WTC11 (cell line): Measurements from ENCODE around the gene BNC2. TPM values are rescaled to one million over a fixed set of nuclear protein-coding genes. Genes with fewer than 3 reads are reported as not detected.

Experiments used
- ATAC-seq: fragments of 200-7000 bp; cut with Tn5 transposase; 2 replicates; pipeline ENCODE4 v1.10.0; 2021; ENCODE audit warnings: mild to moderate bottlenecking, moderate library complexity
- CTCF ChIA-PET: fragments of 300-600 bp; sonication (Branson Sonifier 250); formaldehyde crosslinking; loops from one replicate; lab custom pipeline; 2021; ENCODE audit warnings: antibody characterized with exemption; lab: Charles Lee
- POLR2A ChIA-PET: fragments of 350-600 bp; sonication (Branson Sonifier 250); formaldehyde crosslinking; loops from one replicate; lab custom pipeline; 2021; ENCODE audit warnings: antibody characterized with exemption; lab: Charles Lee
- DNase-seq: peaks from one replicate; pipeline ENCODE4 v3.0.0; 2021; ENCODE audit warnings: low spot score
- H3K27ac Mint-ChIP-seq: 2 replicates; pipeline ENCODE4 v1.8.0; 2021; ENCODE audit warnings: mixed read lengths
- H3K27me3 Mint-ChIP-seq: 2 replicates; pipeline ENCODE4 v1.8.0; 2021; ENCODE audit warnings: low read depth, mild to moderate bottlenecking, moderate library complexity, mixed read lengths
- H3K36me3 Mint-ChIP-seq: 2 replicates; pipeline ENCODE4 v1.8.0; 2021; ENCODE audit warnings: mixed read lengths
- H3K4me1 Mint-ChIP-seq: 2 replicates; pipeline ENCODE4 v1.8.0; 2022; ENCODE audit warnings: mixed read lengths
- H3K4me3 Mint-ChIP-seq: 2 replicates; pipeline ENCODE4 v1.8.0; 2021; ENCODE audit warnings: mild to moderate bottlenecking, moderate library complexity, mixed read lengths
- H3K9me3 Mint-ChIP-seq: 2 replicates; pipeline ENCODE4 v1.8.0; 2021; ENCODE audit warnings: mixed read lengths
- ATF6 ChIP-seq: sonication (generic); formaldehyde crosslinking; IDR thresholded peaks from 2 replicates; pipeline ENCODE4 v1.8.1; 2023; ENCODE audit warnings: mild to moderate bottlenecking, missing genetic modification reagents
- CDX4 ChIP-seq: fragments of 250-450 bp; sonication (Bioruptor Pico); IDR thresholded peaks from 2 replicates; pipeline ENCODE4 v1.9.0; 2021; ENCODE audit warnings: moderate library complexity, mild to moderate bottlenecking, inconsistent platforms, borderline replicate concordance
- E2F5 ChIP-seq: sonication (generic); formaldehyde crosslinking; IDR thresholded peaks from 2 replicates; pipeline ENCODE4 v1.8.1; 2022; ENCODE audit warnings: mild to moderate bottlenecking, moderate library complexity, missing genetic modification reagents
- EMX1 ChIP-seq: fragments of 250-450 bp; sonication (Bioruptor Pico); IDR thresholded peaks from 2 replicates; pipeline ENCODE4 v1.8.0; 2021; ENCODE audit warnings: mild to moderate bottlenecking
- ERG ChIP-seq: fragments of 250-450 bp; sonication (Bioruptor Pico); IDR thresholded peaks from 2 replicates; pipeline ENCODE4 v1.8.0; 2021; ENCODE audit warnings: mild to moderate bottlenecking
- ESRRA ChIP-seq: sonication (generic); formaldehyde crosslinking; IDR thresholded peaks from 2 replicates; pipeline ENCODE4 v1.8.1; 2022; ENCODE audit warnings: mild to moderate bottlenecking, missing genetic modification reagents, borderline replicate concordance
- FOXK1 ChIP-seq: sonication (generic); formaldehyde crosslinking; IDR thresholded peaks from 2 replicates; pipeline ENCODE4 v1.8.0; 2022; ENCODE audit warnings: mild to moderate bottlenecking, moderate library complexity, missing genetic modification reagents
- NFATC4 ChIP-seq: fragments of 250-450 bp; sonication (Bioruptor Pico); IDR thresholded peaks from 2 replicates; pipeline ENCODE4 v1.9.0; 2021; ENCODE audit warnings: mild to moderate bottlenecking
- NFE2L1 ChIP-seq: sonication (generic); formaldehyde crosslinking; IDR thresholded peaks from 2 replicates; pipeline ENCODE4 v1.8.1; 2023; ENCODE audit warnings: missing genetic modification reagents
- NFYB ChIP-seq: sonication (generic); formaldehyde crosslinking; conservative IDR thresholded peaks from 2 replicates; pipeline ENCODE4 v1.8.0; 2022; ENCODE audit warnings: low read depth, missing genetic modification reagents
- NR1H2 ChIP-seq: sonication (generic); formaldehyde crosslinking; IDR thresholded peaks from 2 replicates; pipeline ENCODE4 v1.9.0; 2021; ENCODE audit warnings: mild to moderate bottlenecking, moderate library complexity, missing genetic modification reagents
- NR3C1 ChIP-seq: sonication (generic); formaldehyde crosslinking; conservative IDR thresholded peaks from 2 replicates; pipeline ENCODE4 v1.8.1; 2023; ENCODE audit warnings: low read depth, mild to moderate bottlenecking, missing genetic modification reagents
- RELA ChIP-seq: sonication (generic); formaldehyde crosslinking; IDR thresholded peaks from 2 replicates; pipeline ENCODE4 v1.8.1; 2022; ENCODE audit warnings: missing genetic modification reagents, mild to moderate bottlenecking, borderline replicate concordance
- SMAD3 ChIP-seq: sonication (generic); formaldehyde crosslinking; IDR thresholded peaks from 2 replicates; pipeline ENCODE4 v1.8.0; 2022; ENCODE audit warnings: missing genetic modification reagents, mild to moderate bottlenecking, borderline replicate concordance
- SOX15 ChIP-seq: fragments of 250-450 bp; sonication (Bioruptor Pico); IDR thresholded peaks from 2 replicates; pipeline ENCODE4 v1.9.0; 2021; ENCODE audit warnings: mild to moderate bottlenecking
- SP1 ChIP-seq: sonication (generic); formaldehyde crosslinking; conservative IDR thresholded peaks from 2 replicates; pipeline ENCODE4 v1.8.1; 2022; ENCODE audit warnings: missing genetic modification reagents
- USF1 ChIP-seq: sonication (generic); formaldehyde crosslinking; IDR thresholded peaks from 2 replicates; pipeline ENCODE4 v1.8.0; 2022; ENCODE audit warnings: mild to moderate bottlenecking, missing genetic modification reagents
- USF2 ChIP-seq: sonication (generic); formaldehyde crosslinking; IDR thresholded peaks from 2 replicates; pipeline ENCODE4 v1.8.1; 2023; ENCODE audit warnings: mild to moderate bottlenecking, missing genetic modification reagents, moderate library complexity
- ZMAT4 ChIP-seq: fragments of 250-450 bp; sonication (Bioruptor Pico); IDR thresholded peaks from 2 replicates; pipeline ENCODE4 v1.9.0; 2021; ENCODE audit warnings: mild to moderate bottlenecking
- ZNF232 ChIP-seq: sonication (generic); formaldehyde crosslinking; IDR thresholded peaks from 2 replicates; pipeline ENCODE4 v1.8.0; 2022; ENCODE audit warnings: mild to moderate bottlenecking, missing genetic modification reagents
- ZNF317 ChIP-seq: sonication (generic); formaldehyde crosslinking; IDR thresholded peaks from 2 replicates; pipeline ENCODE4 v1.8.1; 2023; ENCODE audit warnings: low read depth, mild to moderate bottlenecking, moderate library complexity, missing genetic modification reagents, borderline replicate concordance
- ZNF396 ChIP-seq: fragments of 250-450 bp; sonication (Bioruptor Pico); IDR thresholded peaks from 2 replicates; pipeline ENCODE4 v1.8.0; 2021; ENCODE audit warnings: mild to moderate bottlenecking, moderate library complexity, borderline replicate concordance
- ZSCAN18 ChIP-seq: fragments of 250-450 bp; sonication (Bioruptor Pico); IDR thresholded peaks from 2 replicates; pipeline ENCODE4 v2.1.2; 2022; ENCODE audit warnings: mild to moderate bottlenecking, moderate library complexity
- total RNA-seq: library from RNA; stranded (reverse); gene quantifications from 3 replicates; pipeline ENCODE4 v1.2.3, GENCODE V29; 2021

BNC2 gene
- total RNA-seq, 1 experiment from 2014 or later, result 33.3 TPM

GRCh38 chr9:16833296-16833835, 37.1 kb downstream of the BNC2 start:
- no peak for TF ChIP-seq USF1 (CRISPR knock-in tag)
- no peak for TF ChIP-seq EMX1 (CRISPR knock-in tag)
- TF ChIP-seq ERG (CRISPR knock-in tag), result no peak
- TF ChIP-seq NR3C1, result no peak
- no peak for TF ChIP-seq SOX15 (CRISPR knock-in tag)
- TF ChIP-seq NR1H2, result no peak
- no peak for TF ChIP-seq ZNF396
- TF ChIP-seq ZSCAN18 (CRISPR knock-in tag), result no peak
- no peak for TF ChIP-seq ZMAT4 (CRISPR knock-in tag)
- TF ChIP-seq ZNF232 (CRISPR knock-in tag), result no peak
- TF ChIP-seq E2F5 (CRISPR knock-in tag), result no peak
- TF ChIP-seq, all 79 proteins: peak for 0
- CTCF ChIA-PET, result no interaction called here
- no peak for DNase-seq
- POLR2A ChIA-PET, result no interaction called here
- peaks cover 46% of the 10 kb centered on the region for H3K4me1 Mint-ChIP-seq
- no peaks in the 10 kb centered on the region for H3K27me3 Mint-ChIP-seq
- no peak overlapping the region for H3K4me3 Mint-ChIP-seq
- H3K36me3 Mint-ChIP-seq, result no peaks in the 10 kb centered on the region
- H3K27ac Mint-ChIP-seq, result 0 out of 2 replicates have a peak overlapping the region, but pooled peaks have one; percentile 16
- H3K9me3 Mint-ChIP-seq, result no peaks in the 10 kb centered on the region
- ATAC-seq, result no peak

- CTCF ChIA-PET, result no interaction called here
- TF ChIP-seq ATF6 (CRISPR knock-in tag) (no peak), SMAD3 (no peak), ZMAT4 (CRISPR knock-in tag) (no peak), SP1 (CRISPR knock-in tag) (no peak), NFYB (CRISPR knock-in tag) (no peak), FOXK1 (CRISPR knock-in tag) (no peak), CDX4 (no peak), NFATC4 (CRISPR knock-in tag) (no peak), ESRRA (CRISPR knock-in tag) (no peak), USF2 (CRISPR knock-in tag) (no peak), NFE2L1 (CRISPR knock-in tag) (no peak), ZSCAN18 (CRISPR knock-in tag) (no peak), RELA (CRISPR knock-in tag) (no peak), ZNF317 (CRISPR knock-in tag) (no peak)
These were observed 38.4 kb downstream of the BNC2 start for GRCh38 chr9:16832101-16832500.

More at GRCh38 chr9:16832101-16832500, 38.4 kb downstream of the BNC2 start:
- POLR2A ChIA-PET, result no interaction called here
- H3K4me3 Mint-ChIP-seq, result no peak overlapping the region
- peaks cover 52% of the 10 kb centered on the region for H3K4me1 Mint-ChIP-seq
- no peak for ATAC-seq
- no peaks in the 10 kb centered on the region for H3K36me3 Mint-ChIP-seq
- no peak overlapping the region for H3K27ac Mint-ChIP-seq
- H3K27me3 Mint-ChIP-seq, result no peaks in the 10 kb centered on the region
- DNase-seq, result no peak
- H3K9me3 Mint-ChIP-seq, result no peaks in the 10 kb centered on the region
